Effector memory CD8-positive, alpha-beta T cell (primary cell): ENCODE measurements around the gene ETF1.

Experiments
- ATAC-seq: fragments of 150-1000 bp; cut with Tn5 transposase; replicated peaks from 2 replicates; pipeline ENCODE4 v1.10.0; 2021; ENCODE audit warnings: mild to moderate bottlenecking, moderate library complexity
- DNase-seq, 3 experiments: peaks; one replicate each; pipeline ENCODE4 v3.0.0; 2021
- H3K27ac Mint-ChIP-seq, 2 donors: one replicate each; pipeline ENCODE4 v1.8.0; 2022; ENCODE audit warnings: mild to moderate bottlenecking in 2 of 2, mixed read lengths in 2 of 2, moderate library complexity in 2 of 2
- H3K27me3 Mint-ChIP-seq, 2 donors: one replicate each; pipeline ENCODE4 v1.8.0; 2022; ENCODE audit warnings: mixed read lengths in 2 of 2
- H3K36me3 Mint-ChIP-seq: one replicate; pipeline ENCODE4 v1.8.0; 2022; ENCODE audit warnings: mild to moderate bottlenecking, moderate library complexity, mixed read lengths; ENCODE audit not compliant: insufficient read depth
- H3K4me1 Mint-ChIP-seq, 2 donors: one replicate each; pipeline ENCODE4 v1.8.0; 2022; ENCODE audit warnings: low read depth in 2 of 2, mixed read lengths in 2 of 2
- H3K4me3 Mint-ChIP-seq, 2 donors: one replicate each; pipeline ENCODE4 v1.8.0; 2022; ENCODE audit warnings: mild to moderate bottlenecking in 2 of 2, mixed read lengths in 2 of 2, moderate library complexity in 2 of 2
- H3K9me3 Mint-ChIP-seq, 2 donors: one replicate each; pipeline ENCODE4 v1.8.0; 2022; ENCODE audit warnings: mixed read lengths in 2 of 2

ETF1 gene

GRCh38 chr5:138506370-138507306, 36.4 kb downstream of the ETF1 start:
- Mint-ChIP-seq H3K9me3 (no peaks in the 10 kb centered on the region), H3K36me3 (peaks cover 89% of the 10 kb centered on the region), H3K27ac (no peak overlapping the region), H3K27me3 (no peaks in the 10 kb centered on the region), H3K4me3 (no peak overlapping the region), H3K4me1 (no peaks in the 10 kb centered on the region)
- DNase-seq (no peak), ATAC-seq (no peak)

- no peaks in the 10 kb centered on the region for H3K9me3 Mint-ChIP-seq
- peaks cover 72% of the 10 kb centered on the region for H3K36me3 Mint-ChIP-seq
- no peak overlapping the region for H3K4me3 Mint-ChIP-seq
- no peaks in the 10 kb centered on the region for H3K4me1 Mint-ChIP-seq
- no peaks in the 10 kb centered on the region for H3K27me3 Mint-ChIP-seq
- ATAC-seq (no peak), DNase-seq (no peak)
- H3K27ac Mint-ChIP-seq = peak overlapping the region in 1 of 2 donors; percentile 53
Observed at GRCh38 chr5:138504799-138505198, 38.2 kb downstream of the ETF1 start.

- DNase-seq (peak in 2 of 3 experiments; percentile 28 to 37), ATAC-seq (peak; percentile 72)
- Mint-ChIP-seq H3K36me3 (peaks cover 60% of the 10 kb centered on the region), H3K27me3 (no peaks in the 10 kb centered on the region), H3K4me1 (no peaks in the 10 kb centered on the region), H3K27ac (peak overlapping the region in 1 of 2 donors; percentile 53), H3K9me3 (no peaks in the 10 kb centered on the region), H3K4me3 (no peak overlapping the region)
Observed at GRCh38 chr5:138503487-138504270, 39.4 kb downstream of the ETF1 start.

- ATAC-seq = no peak
- DNase-seq = no peak
- Mint-ChIP-seq H3K9me3 (no peaks in the 10 kb centered on the region), H3K27ac (no peak overlapping the region), H3K27me3 (no peaks in the 10 kb centered on the region), H3K4me1 (no peaks in the 10 kb centered on the region), H3K4me3 (no peak overlapping the region), H3K36me3 (peaks cover 53% of the 10 kb centered on the region)
Observed at GRCh38 chr5:138502521-138502920, 40.5 kb downstream of the ETF1 start.

GRCh38 chr5:138502121-138502520, 40.9 kb downstream of the ETF1 start:
- no peak for DNase-seq
- Mint-ChIP-seq H3K36me3 (peaks cover 49% of the 10 kb centered on the region), H3K4me3 (no peak overlapping the region)

GRCh38 chr5:138498376-138498775, 44.7 kb downstream of the ETF1 start:
- Mint-ChIP-seq H3K27me3 (peaks cover 0 to 8% of the 10 kb centered on the region in 2 donors), H3K4me1 (no peaks in the 10 kb centered on the region), H3K36me3 (peaks cover 28% of the 10 kb centered on the region), H3K4me3 (no peak overlapping the region), H3K9me3 (no peaks in the 10 kb centered on the region), H3K27ac (no peak overlapping the region)
- ATAC-seq (no peak), DNase-seq (no peak)

More at GRCh38 chr5:138502121-138502520, 40.9 kb downstream of the ETF1 start:
- Mint-ChIP-seq H3K9me3 (no peaks in the 10 kb centered on the region), H3K4me1 (no peaks in the 10 kb centered on the region), H3K27ac (peak overlapping the region in 1 of 2 donors; percentile 59), H3K27me3 (no peaks in the 10 kb centered on the region)
- no peak for ATAC-seq

GRCh38 chr5:138495351-138495750, 47.7 kb downstream of the ETF1 start:
- no peak overlapping the region for H3K4me3 Mint-ChIP-seq
- H3K27ac Mint-ChIP-seq = no peak overlapping the region
- DNase-seq (no peak), ATAC-seq (no peak)
- H3K27me3 Mint-ChIP-seq = peaks cover 5 to 27% of the 10 kb centered on the region in 2 donors
- H3K9me3 Mint-ChIP-seq = no peaks in the 10 kb centered on the region
- peaks cover 11 to 15% of the 10 kb centered on the region in 2 donors for H3K4me1 Mint-ChIP-seq
- peaks cover 19% of the 10 kb centered on the region for H3K36me3 Mint-ChIP-seq

GRCh38 chr5:138492560-138493045, 50.4 kb downstream of the ETF1 start:
- peak overlapping the region; percentile 72 to 82 for H3K27ac Mint-ChIP-seq

GRCh38 chr5:138491669-138492559, 51.1 kb downstream of the ETF1 start:
- DNase-seq (peak; percentile 73 to 78 (median 77)), ATAC-seq (peak; percentile 98)
- Mint-ChIP-seq H3K4me3 (peak overlapping the region; percentile 92 to 94), H3K36me3 (peaks cover 15% of the 10 kb centered on the region), H3K9me3 (no peaks in the 10 kb centered on the region), H3K4me1 (peaks cover 11 to 15% of the 10 kb centered on the region in 2 donors), H3K27ac (peak overlapping the region; percentile 72 to 82), H3K27me3 (peaks cover 16 to 38% of the 10 kb centered on the region in 2 donors)

More at GRCh38 chr5:138492560-138493045, 50.4 kb downstream of the ETF1 start:
- no peak for ATAC-seq
- DNase-seq = no peak
- H3K4me3 Mint-ChIP-seq = peak overlapping the region; percentile 92 to 94
- H3K27me3 Mint-ChIP-seq = peaks cover 16 to 38% of the 10 kb centered on the region in 2 donors
- H3K4me1 Mint-ChIP-seq = peaks cover 11 to 15% of the 10 kb centered on the region in 2 donors
- peaks cover 15% of the 10 kb centered on the region for H3K36me3 Mint-ChIP-seq
- no peaks in the 10 kb centered on the region for H3K9me3 Mint-ChIP-seq

- Mint-ChIP-seq H3K4me1 (peaks cover 11 to 15% of the 10 kb centered on the region in 2 donors), H3K4me3 (peak overlapping the region; percentile 57 to 60), H3K9me3 (no peaks in the 10 kb centered on the region), H3K27ac (no peak overlapping the region), H3K36me3 (peaks cover 12% of the 10 kb centered on the region), H3K27me3 (peaks cover 16 to 38% of the 10 kb centered on the region in 2 donors)
- DNase-seq (no peak), ATAC-seq (no peak)
Observed at GRCh38 chr5:138491284-138491648, 51.8 kb downstream of the ETF1 start.

GRCh38 chr5:138490648-138491283, 52.3 kb downstream of the ETF1 start:
- H3K4me1 Mint-ChIP-seq = peaks cover 11 to 15% of the 10 kb centered on the region in 2 donors
- H3K36me3 Mint-ChIP-seq = peaks cover 12% of the 10 kb centered on the region
- H3K4me3 Mint-ChIP-seq = peak overlapping the region; percentile 57 to 60
- DNase-seq (no peak), ATAC-seq (no peak)
- H3K27ac Mint-ChIP-seq = no peak overlapping the region
- peaks cover 16 to 38% of the 10 kb centered on the region in 2 donors for H3K27me3 Mint-ChIP-seq
- no peaks in the 10 kb centered on the region for H3K9me3 Mint-ChIP-seq

- Mint-ChIP-seq H3K4me3 (no peak overlapping the region), H3K4me1 (peaks cover 11 to 15% of the 10 kb centered on the region in 2 donors), H3K36me3 (peaks cover 6% of the 10 kb centered on the region), H3K9me3 (no peaks in the 10 kb centered on the region), H3K27me3 (peaks cover 16 to 30% of the 10 kb centered on the region in 2 donors), H3K27ac (no peak overlapping the region)
- no peak for DNase-seq
- ATAC-seq = no peak
Observed at GRCh38 chr5:138489683-138490061, 53.4 kb downstream of the ETF1 start.
